Measurements from ENCODE around the gene PIM3. TPM values are rescaled to one million over a fixed set of nuclear protein-coding genes. Genes with fewer than 3 reads are reported as not detected.

The PIM3 gene
- total RNA-seq, 2 donors from 2014 or later, result 29.9 to 37.2 TPM

DNA sequence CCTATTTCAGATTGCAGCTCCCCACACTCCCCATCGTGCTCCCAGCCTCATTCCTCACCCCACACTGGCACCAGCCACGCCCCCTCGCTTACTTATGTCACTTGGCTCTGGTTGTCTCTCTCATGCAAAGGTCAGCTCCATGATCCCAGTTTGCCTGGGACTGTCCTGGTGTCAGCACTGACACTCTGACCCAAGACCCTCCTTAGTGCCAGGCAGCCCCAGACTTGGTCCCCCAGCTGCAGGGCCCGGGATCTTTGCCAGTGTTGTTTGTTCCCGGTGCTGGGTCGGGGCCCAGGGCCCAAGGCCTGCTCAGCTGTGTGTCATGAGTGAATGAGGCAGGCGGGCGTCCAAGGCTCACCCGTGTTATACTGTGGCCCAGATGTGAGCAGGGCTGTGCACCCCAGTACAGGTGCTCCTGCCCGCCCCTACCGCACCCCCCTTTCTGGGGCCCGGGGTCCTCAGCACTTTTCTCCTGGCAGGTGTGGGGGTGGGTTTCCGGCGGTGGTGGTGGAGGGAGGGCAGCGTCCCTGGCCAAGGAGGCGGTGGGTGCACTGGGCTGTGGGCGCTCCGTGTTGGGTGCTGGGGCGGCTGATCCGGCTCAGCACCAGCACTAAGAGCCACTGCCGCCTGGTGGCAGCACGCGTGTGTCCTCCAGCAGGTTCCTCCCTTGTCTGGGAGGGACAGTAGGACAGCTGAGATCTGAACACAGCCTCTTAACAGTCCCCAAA, 32.5 kb downstream of the PIM3 start:
- peak; percentile 87 for DNase-seq (ENCODE audit: low spot score)
- intact Hi-C loops (cut with DNase I), result no loop called here

DNA sequence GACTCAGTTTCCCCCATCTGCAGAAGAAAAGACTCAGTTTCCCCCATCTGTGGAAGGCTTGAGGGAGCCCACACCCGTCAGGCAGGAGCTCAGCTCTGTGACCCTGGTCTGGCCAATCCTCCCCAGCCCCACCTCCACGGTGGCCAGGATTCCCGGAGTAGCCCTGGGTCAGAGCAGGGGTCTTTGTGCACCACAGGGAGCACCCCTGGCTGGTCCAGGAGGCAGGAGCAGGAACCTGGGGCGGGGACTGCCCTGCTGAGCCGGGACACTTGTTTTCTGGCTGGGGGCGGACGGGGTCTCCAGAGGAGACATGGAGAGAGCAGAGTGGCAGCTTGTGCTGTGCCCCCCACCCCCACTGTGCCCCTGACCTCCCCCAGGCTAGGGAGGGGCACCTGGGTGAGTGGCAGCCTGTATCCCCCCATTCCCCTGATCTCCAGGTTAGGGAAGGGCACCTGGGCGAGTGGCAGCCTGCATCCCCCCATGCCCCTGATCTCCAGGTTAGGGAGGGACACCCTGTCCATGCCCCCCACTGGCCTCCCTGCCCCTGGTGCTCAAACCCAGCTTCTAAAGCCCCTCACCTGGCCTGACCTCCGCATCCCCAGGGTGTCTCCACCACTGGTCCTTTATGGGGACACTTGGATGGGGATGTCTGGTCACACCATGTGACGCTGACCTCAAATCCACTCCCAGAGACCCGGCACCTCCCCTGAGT, 33.2 kb downstream of the PIM3 start:
- peak; percentile 70 for DNase-seq (ENCODE audit: low spot score)
- intact Hi-C loops (cut with DNase I), result no loop called here

DNA sequence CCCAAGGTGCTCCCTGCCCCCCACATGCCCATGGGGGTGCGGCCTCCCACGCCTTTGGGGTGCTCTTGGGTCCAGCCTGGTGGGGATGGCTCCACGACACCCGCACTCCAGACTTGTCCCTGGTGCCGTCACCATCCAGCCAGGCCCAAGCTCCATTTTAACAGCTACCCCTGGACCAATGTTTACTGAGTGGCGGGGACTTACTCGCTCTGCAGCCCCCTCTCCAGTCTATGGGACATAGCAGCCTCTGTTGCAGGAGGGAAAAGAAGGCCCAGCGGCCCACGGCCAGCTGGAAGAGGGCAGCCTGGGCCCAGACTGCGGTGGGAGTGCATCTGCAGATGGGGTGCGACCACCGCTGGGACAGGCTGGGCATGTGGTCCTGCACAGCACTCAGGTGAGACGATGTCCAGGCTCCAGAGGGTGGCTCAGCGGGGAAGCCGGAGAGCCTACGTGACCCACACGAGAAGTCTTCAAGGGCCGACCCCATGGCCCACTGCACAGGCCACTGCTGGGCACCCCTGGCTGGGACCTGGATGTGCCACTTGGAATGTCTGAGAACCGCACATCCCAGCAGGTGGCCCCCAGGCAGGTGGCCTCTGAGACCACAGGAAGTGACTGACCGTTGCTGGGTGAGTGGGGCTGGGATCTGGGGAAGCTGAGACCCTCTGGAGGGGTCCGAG, 33.9 kb downstream of the PIM3 start:
- DNase-seq (ENCODE audit: low spot score), result peak; percentile 71
- intact Hi-C loops (cut with DNase I), result no loop called here

DNA sequence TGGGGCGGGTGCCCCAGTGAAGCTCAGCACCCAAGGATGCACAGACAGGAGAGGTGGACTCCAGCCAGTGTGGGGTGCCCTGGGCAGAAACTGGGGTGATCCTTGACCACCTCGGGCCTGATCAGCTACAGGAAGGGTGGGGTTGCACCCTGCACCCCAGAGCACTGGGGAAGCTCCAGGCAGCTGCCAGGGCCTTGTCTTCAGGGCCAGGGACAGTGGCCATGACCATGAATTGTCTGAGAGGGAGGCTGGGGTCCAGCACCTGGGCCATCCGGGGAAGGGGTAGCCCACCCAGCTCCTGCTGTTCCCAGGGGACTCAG, 34.4 kb downstream of the PIM3 start:
- DNase-seq (ENCODE audit: low spot score), result peak; percentile 69
- intact Hi-C loops (cut with DNase I), result no loop called here

DNA sequence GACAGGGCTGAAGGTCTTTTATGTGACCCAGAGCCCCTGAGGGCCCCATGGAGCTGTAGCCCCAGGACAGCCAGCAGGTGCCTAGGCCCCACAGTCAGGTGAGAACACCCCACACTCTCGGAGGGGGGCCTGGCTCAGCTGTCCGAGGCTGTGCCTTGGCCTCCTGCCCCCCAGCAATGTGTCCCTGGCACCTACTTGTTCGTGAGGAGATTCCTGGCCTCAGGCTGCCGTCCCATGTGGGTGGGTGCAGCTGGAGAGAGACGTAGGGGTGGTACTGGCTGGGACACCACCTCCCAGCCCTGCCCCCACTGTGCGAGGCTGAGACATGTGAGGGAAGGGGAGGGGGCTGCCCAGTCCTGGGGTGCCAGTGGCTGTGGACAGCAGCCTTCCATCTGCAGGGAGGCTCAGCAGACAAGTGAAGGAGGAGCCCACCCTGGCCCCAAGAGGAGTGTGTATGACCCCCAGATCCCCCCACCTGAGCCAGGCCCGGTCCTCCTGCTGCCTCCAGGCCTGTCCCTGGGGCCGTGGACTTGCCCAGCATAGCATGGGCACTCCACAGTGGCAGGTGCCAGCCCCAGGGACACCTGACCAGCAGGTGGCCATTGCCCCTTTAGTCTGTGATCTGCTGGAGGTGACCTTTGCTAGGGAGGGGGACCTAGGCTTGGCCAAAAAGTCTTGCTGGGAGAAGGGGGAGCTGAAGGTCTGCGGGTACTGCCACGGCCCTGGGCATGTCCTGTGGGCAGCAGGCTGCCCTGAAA, 35.0 kb downstream of the PIM3 start:
- peak; percentile 73 for DNase-seq (ENCODE audit: low spot score)
- intact Hi-C loops (cut with DNase I), result no loop called here

DNA sequence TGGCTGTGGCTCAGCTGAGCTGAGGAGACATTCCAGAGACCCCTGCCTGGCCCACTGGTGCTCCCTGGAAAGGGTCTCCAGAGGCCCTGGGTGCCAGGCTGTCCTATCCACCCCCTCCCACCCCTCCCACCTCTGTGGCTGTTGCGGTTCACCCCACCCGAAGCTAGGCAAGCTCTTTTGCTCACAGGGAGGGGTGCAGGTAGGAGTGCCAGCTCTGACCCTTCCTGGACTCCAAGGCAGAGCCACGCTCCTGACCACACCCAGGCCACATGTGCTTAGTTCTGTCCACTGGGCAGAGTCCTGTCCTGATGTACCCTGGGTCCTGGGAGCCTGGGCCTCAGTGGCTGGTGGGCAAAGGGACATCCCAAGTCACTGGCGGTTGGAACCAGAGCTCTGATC, 35.5 kb downstream of the PIM3 start:
- intact Hi-C loops (cut with DNase I), result no loop called here
- DNase-seq (ENCODE audit: low spot score), result no peak

DNA sequence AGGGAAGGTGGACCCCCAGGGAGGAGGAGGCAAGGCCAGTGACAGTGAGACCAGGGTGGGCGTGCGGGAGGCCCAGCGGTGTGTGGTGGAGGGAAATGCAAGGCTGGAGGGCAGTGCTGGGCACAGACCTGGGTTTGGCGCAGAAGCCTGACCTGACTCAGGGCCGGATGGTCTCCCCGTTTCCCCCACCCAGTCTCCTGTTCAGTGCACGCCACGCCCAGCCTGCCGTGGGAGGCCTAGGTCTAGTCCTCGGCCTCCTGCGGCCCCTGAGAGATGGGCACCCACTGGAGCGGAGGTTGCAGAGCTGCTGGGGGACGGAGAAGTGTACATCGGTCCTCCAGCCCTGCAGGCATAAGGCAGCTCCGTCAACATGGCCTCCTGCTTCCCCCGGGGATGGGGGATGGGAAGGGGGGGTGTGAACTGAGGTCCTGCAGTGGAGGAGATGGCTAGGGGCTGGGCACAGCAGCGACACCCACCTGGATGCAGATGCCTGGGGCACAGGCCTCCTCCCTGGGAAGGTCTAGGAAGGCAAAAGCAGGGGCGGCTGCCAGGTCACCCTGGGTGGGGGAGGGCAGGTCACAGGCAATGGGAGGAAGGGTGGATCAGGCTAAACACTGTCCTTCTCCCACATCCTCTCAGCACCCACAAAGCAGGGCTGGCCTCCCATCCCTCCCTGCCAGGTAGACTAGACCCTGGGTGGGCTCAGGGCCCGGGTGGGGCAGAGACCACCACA, 36.1 kb downstream of the PIM3 start:
- intact Hi-C loops (cut with DNase I), result no loop called here
- peak; percentile 80 for DNase-seq (ENCODE audit: low spot score)

DNA sequence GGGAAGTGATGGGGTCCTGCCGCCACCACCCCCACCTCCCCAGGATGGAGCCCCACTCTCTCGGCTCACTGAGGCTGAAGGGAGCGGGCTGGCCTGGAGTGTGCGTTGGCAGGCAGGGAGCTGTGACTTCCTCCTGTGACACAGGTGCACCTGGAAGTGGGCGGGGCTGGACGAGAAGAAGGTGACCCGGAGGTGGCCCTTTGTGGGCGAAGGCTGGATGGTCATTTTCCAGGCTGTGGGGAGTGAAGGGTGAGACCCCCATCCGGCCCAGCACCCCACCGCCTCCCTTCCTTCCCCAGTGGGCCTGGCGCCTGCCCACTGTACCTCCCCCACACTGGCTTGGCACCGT, 36.7 kb downstream of the PIM3 start:
- intact Hi-C loops (cut with DNase I), result no loop called here
- DNase-seq (ENCODE audit: low spot score), result no peak

DNA sequence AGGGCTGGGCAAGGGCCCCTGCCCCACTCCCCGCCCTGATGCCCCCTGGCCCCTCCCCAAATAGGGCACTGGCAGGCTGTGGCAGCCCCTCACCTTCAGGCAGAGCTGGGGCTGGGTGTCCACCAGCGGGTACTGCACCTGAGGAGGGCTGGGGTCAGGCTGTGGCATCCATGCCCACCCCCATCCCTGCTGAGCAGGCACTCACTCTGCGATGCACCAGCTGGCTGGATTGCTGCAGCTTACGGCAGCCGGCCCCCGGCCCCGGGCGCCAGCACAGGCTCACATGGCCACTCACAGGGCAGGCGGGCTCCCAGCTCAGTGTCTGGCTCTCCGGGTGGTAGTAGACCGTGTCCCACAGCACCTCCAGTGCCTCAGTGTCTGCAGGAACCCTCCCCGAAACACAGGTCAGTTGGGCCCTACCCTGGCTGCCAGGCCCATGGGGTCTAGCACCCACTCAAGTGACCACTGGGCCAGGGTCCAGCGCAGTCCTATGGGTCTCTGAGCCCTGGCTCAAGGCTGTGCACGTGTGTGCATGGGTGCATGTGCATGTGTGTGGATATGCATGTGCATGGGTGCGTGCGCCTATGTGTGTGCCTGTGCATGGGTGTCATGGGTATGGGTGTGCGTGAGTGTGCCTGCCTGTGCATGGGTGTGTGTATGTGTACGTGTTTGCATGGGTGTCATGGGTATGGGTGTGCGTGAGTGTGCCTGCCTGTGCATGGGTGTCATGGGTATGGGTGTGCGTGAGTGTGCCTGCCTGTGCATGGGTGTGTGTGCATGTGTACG, 37.6 kb downstream of the PIM3 start:
- intact Hi-C loops (cut with DNase I), result no loop called here
- peak; percentile 60 for DNase-seq (ENCODE audit: low spot score)

DNA sequence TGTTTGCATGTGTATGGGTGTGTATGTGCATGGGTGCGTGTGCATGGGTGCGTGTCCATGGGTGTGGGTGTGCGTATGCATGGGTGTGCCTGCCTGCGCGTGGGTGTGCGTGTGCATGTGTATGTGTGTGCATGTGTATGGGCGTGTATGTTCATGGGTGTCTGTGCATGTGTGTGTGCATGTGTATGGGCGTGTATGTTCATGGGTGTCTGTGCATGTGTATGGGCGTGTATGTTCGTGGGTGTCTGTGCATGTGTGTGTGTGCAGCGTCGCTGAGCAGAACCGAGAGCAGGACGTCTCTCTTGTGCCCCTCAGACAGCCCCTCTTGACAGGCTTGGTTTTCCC, 38.1 kb downstream of the PIM3 start:
- intact Hi-C loops (cut with DNase I), result no loop called here
- DNase-seq (ENCODE audit: low spot score), result peak; percentile 35

DNA sequence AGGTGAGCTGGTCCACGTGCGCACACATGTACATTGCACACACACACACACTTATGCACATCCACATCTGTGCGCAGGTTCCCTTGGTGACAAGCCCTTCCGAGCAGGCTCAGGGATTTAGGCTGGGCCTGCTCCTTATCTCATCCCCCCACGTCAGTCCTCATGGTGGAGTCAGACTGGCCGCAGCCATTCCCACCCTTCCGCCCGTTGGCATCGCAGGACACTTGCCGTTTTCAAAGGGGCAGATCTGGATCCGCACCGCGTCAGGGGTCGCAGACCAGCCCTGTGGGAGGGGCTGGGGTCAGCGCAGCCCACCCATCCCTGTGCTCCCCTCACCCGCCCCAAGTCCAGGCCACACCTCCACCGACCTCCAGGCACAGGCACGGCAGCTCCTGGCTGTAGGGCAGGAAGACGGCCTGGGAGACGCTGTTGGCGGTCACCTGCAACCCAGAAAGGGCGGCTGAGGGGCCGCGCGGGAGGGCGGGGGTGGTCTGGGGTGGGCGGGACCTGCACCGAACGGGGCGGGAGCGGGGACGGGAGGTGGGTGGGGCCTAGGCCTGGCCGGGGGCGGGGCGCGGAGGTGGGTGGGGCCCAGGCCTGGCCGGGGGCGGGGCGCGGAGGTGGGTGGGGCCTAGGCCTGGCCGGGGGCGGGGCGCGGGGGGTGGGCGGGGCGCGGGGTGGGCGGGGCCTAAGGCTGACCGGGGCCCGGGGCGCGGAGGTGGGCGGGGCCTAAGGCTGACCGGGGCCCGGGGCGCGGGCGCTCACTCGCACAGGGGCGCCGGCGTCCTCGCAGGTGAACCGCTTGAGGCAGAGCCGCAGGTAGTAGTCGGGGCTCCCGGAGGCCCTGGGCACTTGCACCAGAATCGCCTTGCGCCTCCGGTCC, 38.7 kb downstream of the PIM3 start:
- peak; percentile 58 for DNase-seq (ENCODE audit: low spot score)
- intact Hi-C loops (cut with DNase I), result no loop called here

DNA sequence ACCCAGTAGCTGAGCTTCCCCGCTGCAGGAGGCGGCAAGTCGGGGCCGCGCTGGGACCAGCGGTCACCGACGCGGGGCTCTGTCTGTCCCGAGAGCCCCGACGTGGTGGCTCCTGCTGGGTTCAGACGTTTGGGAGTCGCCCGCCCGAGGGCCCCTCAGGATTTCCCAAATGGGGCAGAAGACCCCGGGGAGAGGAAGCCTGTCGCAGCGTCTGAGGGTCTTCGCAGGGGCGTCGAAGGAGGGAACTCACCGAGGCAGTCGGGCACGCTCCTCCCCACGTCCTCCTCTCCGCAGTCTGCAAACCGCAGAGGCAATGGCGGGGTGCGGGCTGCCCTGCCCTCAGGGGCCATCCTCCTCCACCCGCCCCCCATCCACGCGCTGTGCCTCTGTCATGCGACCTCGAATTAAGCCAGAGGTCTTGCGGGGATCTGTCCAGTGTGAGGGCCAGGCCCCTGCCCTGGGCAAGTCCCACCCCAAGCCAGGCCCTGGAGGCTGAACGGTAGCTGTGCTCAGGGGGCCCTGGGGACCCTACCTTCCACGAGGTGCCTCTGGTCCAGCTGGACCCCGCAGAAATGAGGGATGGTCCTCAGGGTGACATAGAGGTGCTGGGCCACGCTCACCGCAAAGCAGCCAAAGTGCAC, 39.5 kb downstream of the PIM3 start:
- intact Hi-C loops (cut with DNase I), result no loop called here
- DNase-seq (ENCODE audit: low spot score), result peak; percentile 76

DNA sequence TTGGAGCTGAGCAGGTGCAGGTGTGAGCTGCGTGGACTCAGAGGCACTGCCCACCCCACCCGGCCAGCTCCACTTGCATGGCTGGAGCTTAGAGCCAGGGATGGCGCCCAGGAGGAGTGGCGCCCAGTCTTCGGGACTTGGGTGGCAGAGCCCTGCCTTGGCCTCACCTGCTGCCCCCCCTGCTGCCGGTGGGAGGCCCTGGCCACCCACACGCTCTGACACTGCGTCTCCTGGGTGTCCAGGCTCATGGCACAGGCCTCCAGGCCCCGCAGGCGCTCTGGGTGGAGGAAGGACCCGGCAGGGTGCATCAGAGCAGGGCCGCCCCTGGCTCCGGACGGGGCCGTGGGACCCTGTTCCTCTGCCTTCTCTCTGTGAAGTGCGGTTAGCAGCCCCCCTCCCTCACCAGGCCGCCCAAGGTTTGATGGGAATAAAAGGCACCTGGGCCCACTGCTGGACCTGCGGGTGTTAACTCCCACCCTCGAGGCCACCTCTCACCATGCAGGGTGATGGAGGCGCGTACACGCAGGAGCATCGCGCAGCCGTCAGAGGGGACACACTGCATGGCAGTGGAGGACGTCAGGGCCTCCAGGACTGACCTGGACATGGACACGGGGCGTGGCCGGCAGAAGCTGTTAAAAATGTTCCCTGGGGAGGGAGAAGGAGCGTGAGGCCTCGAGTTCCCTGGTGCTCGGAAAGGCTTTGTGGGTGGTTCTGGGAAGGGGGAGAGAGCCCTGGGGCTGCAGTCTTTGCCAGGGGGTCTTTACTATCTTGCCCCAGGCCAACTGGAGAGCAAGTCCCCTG, 40.2 kb downstream of the PIM3 start:
- DNase-seq (ENCODE audit: low spot score), result peak; percentile 69
- intact Hi-C loops (cut with DNase I), result no loop called here

DNA sequence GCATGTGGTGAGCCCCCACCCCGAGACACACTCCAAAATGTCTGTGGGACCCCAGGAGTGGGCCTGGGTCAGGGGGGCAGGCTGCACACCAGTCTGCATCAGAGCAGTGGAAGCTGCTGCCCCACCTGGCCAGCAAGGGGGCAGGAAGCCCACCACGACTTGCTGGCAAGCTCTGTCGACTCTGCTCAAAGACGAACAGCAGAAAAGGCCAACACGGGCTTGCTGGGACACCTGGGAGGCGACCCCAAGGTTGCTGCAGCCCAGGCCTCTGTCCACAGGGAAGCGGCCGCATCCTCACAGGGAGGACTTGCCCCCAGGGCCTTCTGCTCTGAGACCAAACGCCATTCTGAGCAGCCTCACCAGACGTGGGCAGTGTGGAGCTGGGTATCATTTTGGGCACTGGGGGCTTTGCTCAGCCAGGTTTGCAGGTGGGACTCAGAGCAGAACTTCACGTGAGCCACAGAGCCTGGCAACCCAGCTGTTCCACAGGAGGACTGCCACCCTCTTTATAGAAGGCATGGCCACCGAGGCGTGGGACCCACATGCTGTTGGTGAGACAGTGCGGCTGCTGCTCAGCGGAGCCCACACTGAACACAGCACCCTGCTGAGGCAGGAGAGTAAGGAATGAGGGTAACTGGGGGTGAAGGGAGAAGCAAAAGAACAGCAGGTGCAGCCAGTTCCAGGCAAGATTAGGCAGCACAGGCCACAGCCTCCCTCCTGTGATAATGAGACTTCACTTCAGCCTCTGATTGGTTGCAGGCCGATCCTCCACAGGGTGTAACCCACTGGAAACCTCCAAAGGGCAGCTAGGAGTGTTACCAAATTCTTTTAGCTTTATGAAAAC, 41.0 kb downstream of the PIM3 start:
- intact Hi-C loops (cut with DNase I), result no loop called here
- peak; percentile 60 for DNase-seq (ENCODE audit: low spot score)

DNA sequence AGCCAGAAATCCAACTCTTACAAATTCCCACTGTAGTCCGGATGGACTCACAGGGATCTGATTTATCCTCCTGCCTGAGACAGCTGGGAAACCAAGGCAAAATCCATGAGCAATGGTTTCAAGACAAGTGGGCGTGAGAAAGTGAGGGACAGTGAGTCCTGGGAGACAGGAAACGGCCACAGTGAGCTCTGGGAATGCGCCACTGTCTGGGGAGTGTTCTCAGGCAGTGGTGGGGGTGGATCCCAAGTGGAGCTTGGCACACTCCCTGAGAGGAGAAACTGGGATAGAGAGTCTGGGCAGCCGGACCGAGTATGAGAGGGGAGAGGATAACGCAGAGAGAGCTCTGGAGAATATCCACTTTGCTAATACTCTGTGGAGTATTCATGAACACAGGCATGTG, 42.2 kb downstream of the PIM3 start:
- peak; percentile 66 for DNase-seq (ENCODE audit: low spot score)
- intact Hi-C loops (cut with DNase I), result no loop called here

DNA sequence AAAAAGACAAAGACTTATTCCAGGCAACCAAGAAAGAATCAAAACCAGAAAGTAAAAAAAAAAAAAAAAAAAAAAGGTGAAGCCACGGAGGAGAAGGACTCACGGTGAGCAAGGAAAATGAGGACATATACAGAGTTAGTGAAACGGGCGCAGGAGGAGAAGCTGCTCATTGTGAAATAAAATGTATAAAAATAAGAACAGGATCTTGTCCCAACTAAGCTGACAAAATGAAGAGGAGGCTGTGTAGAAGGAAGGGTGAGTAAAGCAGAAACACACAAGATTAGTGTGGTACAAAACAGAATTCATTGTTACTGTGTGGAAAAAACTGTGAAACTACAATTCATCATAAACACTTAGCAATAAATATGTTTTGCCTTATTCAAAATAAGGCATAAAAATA, 44.3 kb downstream of the PIM3 start:
- DNase-seq (ENCODE audit: low spot score), result no peak
- intact Hi-C loops (cut with DNase I), result no loop called here
